ENCODE data around the gene MARCHF3.

DNA sequence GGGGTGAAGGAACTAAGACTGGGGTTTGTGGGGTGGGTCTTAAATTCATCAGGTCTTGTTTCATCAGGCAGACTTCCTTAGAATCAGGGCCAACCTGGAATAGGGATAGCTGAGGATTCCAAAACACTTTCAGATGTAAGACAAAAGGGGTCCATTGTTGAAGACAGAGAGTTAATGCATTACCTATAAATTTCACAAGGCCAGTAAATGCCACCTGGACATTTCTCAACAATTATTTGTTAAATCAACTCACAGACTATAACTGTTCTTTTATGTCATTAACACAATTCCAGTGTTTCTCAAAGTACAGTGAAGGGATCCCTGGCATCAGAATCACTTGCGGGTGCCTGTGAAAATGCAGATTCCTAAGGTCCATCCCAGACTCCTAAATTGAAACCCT is 2.8 kb downstream of the MARCHF3 start:
- no peak for TF ChIP-seq OSR1 (CRISPR knock-in tag; IDR thresholded peaks at IDR 0.05)
- TF ChIP-seq, protein P1, sequence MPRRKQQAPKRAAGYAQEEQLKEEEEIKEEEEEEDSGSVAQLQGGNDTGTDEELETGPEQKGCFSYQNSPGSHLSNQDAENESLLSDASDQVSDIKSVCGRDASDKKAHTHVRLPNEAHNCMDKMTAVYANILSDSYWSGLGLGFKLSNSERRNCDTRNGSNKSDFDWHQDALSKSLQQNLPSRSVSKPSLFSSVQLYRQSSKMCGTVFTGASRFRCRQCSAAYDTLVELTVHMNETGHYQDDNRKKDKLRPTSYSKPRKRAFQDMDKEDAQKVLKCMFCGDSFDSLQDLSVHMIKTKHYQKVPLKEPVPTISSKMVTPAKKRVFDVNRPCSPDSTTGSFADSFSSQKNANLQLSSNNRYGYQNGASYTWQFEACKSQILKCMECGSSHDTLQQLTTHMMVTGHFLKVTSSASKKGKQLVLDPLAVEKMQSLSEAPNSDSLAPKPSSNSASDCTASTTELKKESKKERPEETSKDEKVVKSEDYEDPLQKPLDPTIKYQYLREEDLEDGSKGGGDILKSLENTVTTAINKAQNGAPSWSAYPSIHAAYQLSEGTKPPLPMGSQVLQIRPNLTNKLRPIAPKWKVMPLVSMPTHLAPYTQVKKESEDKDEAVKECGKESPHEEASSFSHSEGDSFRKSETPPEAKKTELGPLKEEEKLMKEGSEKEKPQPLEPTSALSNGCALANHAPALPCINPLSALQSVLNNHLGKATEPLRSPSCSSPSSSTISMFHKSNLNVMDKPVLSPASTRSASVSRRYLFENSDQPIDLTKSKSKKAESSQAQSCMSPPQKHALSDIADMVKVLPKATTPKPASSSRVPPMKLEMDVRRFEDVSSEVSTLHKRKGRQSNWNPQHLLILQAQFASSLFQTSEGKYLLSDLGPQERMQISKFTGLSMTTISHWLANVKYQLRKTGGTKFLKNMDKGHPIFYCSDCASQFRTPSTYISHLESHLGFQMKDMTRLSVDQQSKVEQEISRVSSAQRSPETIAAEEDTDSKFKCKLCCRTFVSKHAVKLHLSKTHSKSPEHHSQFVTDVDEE (CRISPR knock-in tag; IDR thresholded peaks at IDR 0.05), result no peak
- TF ChIP-seq ZFP30 (CRISPR knock-in tag; IDR thresholded peaks at IDR 0.05), result no peak
- no peak for TF ChIP-seq ARNTL (CRISPR knock-in tag; IDR thresholded peaks at IDR 0.05; ENCODE audit: borderline replicate concordance, low read depth)
- TF ChIP-seq, protein P2, sequence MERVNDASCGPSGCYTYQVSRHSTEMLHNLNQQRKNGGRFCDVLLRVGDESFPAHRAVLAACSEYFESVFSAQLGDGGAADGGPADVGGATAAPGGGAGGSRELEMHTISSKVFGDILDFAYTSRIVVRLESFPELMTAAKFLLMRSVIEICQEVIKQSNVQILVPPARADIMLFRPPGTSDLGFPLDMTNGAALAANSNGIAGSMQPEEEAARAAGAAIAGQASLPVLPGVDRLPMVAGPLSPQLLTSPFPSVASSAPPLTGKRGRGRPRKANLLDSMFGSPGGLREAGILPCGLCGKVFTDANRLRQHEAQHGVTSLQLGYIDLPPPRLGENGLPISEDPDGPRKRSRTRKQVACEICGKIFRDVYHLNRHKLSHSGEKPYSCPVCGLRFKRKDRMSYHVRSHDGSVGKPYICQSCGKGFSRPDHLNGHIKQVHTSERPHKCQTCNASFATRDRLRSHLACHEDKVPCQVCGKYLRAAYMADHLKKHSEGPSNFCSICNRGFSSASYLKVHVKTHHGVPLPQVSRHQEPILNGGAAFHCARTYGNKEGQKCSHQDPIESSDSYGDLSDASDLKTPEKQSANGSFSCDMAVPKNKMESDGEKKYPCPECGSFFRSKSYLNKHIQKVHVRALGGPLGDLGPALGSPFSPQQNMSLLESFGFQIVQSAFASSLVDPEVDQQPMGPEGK (CRISPR knock-in tag; IDR thresholded peaks at IDR 0.05; ENCODE audit: borderline replicate concordance), result no peak
- no peak for TF ChIP-seq TOX (CRISPR knock-in tag; IDR thresholded peaks at IDR 0.05; ENCODE audit: borderline replicate concordance)
- TF ChIP-seq PPARA (CRISPR knock-in tag; IDR thresholded peaks at IDR 0.05; ENCODE audit: borderline replicate concordance), result no peak
- TF ChIP-seq SNAI2 (CRISPR knock-in tag; IDR thresholded peaks at IDR 0.05), result no peak
- TF ChIP-seq ZC3H10 (CRISPR knock-in tag; IDR thresholded peaks at IDR 0.05), result no peak
- no peak for TF ChIP-seq ZNF565 (CRISPR knock-in tag; conservative IDR thresholded peaks at IDR 0.05; ENCODE audit: low read depth)
